ENCODE results near the gene FOXP1. TPM values are rescaled to one million over a fixed set of nuclear protein-coding genes. Genes with fewer than 3 reads are reported as not detected.

FOXP1 gene
- 10 to 100 TPM; 34.8 to 74.1 (median 45.1) TPM for total RNA-seq
- polyA plus RNA-seq, result 10 to 100 TPM; 13.4 to 17.8 TPM

DNA sequence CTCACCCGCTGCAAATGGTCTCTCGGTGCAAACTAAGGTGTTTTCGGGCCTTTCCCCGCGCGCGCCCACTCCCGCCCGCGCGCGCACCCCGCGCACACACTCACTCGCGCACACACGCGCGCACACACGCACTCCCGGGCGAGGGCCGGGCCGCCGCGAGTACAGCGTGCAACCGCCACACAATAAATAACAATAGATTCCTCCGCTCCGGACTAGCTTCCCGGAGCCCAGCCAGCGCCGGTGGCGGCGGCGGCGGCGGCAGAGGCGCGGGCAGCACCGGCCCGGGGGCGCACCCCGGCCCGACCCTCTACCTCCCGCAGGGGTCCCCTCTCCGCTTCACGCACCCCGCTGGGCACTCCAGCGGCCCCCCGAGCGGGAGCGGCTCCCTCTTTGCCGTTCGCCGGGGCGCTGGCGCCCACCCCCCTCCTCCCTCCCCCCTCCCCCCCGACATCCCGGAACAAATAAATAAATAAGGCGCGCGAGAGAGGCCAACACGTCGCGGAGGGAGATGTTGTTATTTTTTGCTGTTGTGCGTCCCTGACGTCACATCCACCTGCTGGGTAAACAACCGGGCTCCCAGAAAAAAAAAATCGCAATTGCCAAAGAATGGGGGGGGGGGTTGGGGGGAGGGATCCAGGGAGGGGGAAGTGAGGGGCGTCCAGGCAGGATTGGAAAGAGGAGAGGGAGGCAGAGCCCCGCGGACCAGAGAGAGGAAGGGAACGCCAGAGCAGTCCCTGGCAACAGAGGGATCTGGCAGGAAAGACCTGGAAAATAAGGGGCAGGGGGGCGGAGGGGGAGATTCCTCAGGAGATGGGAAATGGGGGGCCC lies at the start of gene FOXP1:
Gene FOXP1, minus strand, starts transcription at position 163 of the 828 bp plus-strand sequence. CDS start 385,347 bp downstream, outside the sequence.
- intact Hi-C loops (cut with DNase I), result loop anchor here in 2 of 3 donors (10.0 kb wide), 2 partner anchors 579 to 1039 kb away; no protein-coding TSS in a partner anchor
- Histone ChIP-seq H3K36me3 (no peaks in the 10 kb centered on the region), H3K4me1 (peaks cover 25 to 32% (median 30%) of the 10 kb centered on the region in 3 donors), H3K4me3 (peak within 1 kb of the TSS; percentile 61 to 92 (median 76)), H3K9me3 (no peaks in the 10 kb centered on the region), H3K27ac (peak within 1 kb of the TSS; percentile 94 to 98 (median 96)), H3K27me3 (no peaks in the 10 kb centered on the region)
- FAIRE-seq (no peak), ATAC-seq (peak; percentile 51 to 79 (median 72)), DNase-seq (peak; percentile 76 to 88 (median 82))
- 0 to 1% methylated on average over 68 to 75 of the region's 75 CpGs for WGBS, 2 donors
- TF ChIP-seq, protein P1, sequence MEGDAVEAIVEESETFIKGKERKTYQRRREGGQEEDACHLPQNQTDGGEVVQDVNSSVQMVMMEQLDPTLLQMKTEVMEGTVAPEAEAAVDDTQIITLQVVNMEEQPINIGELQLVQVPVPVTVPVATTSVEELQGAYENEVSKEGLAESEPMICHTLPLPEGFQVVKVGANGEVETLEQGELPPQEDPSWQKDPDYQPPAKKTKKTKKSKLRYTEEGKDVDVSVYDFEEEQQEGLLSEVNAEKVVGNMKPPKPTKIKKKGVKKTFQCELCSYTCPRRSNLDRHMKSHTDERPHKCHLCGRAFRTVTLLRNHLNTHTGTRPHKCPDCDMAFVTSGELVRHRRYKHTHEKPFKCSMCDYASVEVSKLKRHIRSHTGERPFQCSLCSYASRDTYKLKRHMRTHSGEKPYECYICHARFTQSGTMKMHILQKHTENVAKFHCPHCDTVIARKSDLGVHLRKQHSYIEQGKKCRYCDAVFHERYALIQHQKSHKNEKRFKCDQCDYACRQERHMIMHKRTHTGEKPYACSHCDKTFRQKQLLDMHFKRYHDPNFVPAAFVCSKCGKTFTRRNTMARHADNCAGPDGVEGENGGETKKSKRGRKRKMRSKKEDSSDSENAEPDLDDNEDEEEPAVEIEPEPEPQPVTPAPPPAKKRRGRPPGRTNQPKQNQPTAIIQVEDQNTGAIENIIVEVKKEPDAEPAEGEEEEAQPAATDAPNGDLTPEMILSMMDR (IDR thresholded peaks at IDR 0.05), result no peak

DNA sequence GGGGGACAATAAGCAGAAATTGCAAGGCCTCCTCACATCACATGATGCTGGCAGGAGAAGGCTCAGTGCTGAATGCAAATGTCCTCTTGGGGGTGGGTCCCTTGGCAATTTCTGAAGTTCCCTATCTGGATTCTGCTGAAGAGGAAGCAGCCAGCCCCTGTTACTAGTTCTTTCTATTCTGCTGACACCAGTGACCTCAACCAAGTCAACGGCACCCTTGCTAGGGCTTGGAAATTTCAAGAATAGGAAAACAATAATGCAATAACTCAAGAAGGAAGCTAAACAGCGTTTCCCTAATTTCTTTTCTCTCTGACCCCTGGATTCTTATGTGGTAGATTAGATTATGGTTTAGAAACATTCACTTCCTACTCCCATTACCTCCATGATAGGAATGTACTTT lies 46.2 kb upstream of the FOXP1 start:
- ATAC-seq (peak in 2 of 4 donors; percentile 60 to 72), FAIRE-seq (no peak), DNase-seq (peak in 1 of 6 donors; percentile 41)
- TF ChIP-seq, protein P1 (IDR thresholded peaks at IDR 0.05), result no peak
- Histone ChIP-seq H3K4me3 (no peak overlapping the region), H3K9me3 (no peaks in the 10 kb centered on the region), H3K4me1 (no peaks in the 10 kb centered on the region), H3K27ac (no peak overlapping the region), H3K36me3 (no peaks in the 10 kb centered on the region), H3K27me3 (no peaks in the 10 kb centered on the region)
- intact Hi-C loops (cut with DNase I), result no loop called here
- WGBS, 2 donors, result 65 to 85% methylated on average over 2 of the region's 2 CpGs

DNA sequence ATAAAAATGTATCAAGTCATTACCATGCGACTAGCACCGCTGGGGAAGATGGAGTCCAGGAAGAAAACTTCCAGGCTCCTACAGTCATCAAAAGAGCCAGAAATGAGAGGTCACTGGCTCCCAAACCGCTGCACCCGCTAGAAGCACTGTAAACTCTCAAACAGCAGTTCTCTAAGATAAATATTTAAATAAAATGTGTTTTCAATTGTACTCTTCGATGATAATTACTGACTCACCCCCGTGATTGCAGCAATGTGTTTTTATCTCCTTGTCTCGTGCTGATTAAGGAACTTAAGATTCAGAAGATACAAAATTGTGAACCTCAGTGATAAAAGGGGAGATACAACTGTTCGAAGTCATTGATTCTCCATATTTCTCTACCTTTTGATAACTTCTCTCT lies 45.8 kb upstream of the FOXP1 start:
- no peak overlapping the region for H3K27ac ChIP-seq
- H3K4me1 ChIP-seq, result no peaks in the 10 kb centered on the region
- no peak overlapping the region for H3K4me3 ChIP-seq
- 69 to 70% methylated on average over 8 of the region's 8 CpGs for WGBS, 2 donors
- intact Hi-C loops (cut with DNase I), result no loop called here
- FAIRE-seq (no peak), ATAC-seq (peak in 2 of 4 donors; percentile 32 to 39), DNase-seq (no peak)
- H3K36me3 ChIP-seq, result no peaks in the 10 kb centered on the region
- no peaks in the 10 kb centered on the region for H3K9me3 ChIP-seq
- H3K27me3 ChIP-seq, result no peaks in the 10 kb centered on the region
- TF ChIP-seq, protein P1 (IDR thresholded peaks at IDR 0.05), result no peak

DNA sequence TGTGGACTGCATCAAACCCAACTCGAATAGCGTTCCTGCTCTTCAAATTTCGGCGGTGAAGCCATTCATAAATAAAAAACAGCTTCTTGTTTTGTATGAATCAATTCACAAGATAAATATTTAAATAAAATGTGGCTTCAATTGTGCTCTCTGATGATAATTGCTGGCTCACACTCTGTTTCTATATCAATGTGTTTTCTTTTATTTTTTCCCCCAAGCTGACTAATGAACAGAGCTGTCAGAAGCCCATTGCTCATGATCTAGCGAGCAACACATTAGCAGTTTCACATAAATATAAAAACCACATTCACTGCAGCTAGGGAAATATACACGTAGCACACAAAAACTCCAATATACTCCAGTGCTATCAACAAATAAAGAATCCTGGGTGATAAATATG lies 45.0 kb upstream of the FOXP1 start:
- Histone ChIP-seq H3K36me3 (no peaks in the 10 kb centered on the region), H3K27ac (no peak overlapping the region), H3K9me3 (no peaks in the 10 kb centered on the region), H3K27me3 (no peaks in the 10 kb centered on the region), H3K4me1 (no peaks in the 10 kb centered on the region), H3K4me3 (no peak overlapping the region)
- TF ChIP-seq, protein P1 (IDR thresholded peaks at IDR 0.05), result no peak
- DNase-seq (no peak), FAIRE-seq (no peak), ATAC-seq (no peak)
- intact Hi-C loops (cut with DNase I), result no loop called here
- WGBS, 2 donors, result 81 to 82% methylated on average over 6 of the region's 6 CpGs

DNA sequence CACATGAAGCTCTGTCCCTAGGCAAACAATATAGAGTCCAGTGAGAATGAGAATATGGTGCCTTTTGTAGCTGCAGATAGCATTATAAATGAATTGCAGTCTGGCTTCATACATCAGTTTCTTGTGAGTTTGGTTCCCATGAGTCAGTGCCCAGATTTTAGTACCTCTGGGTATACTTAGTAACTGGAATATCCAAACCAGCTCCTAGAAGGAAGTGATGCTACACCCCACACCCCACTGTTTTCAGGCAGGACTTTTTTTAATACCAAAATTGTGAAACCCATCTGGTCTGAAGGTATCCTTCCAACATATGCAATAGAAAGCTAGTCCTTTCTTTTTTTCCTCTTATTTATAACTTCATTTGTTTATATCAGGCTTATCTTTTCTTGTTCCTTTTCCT lies 42.1 kb upstream of the FOXP1 start:
- no peak for FAIRE-seq
- Histone ChIP-seq H3K9me3 (no peaks in the 10 kb centered on the region), H3K36me3 (no peaks in the 10 kb centered on the region), H3K27ac (no peak overlapping the region), H3K4me1 (no peaks in the 10 kb centered on the region), H3K4me3 (no peak overlapping the region), H3K27me3 (no peaks in the 10 kb centered on the region)
- TF ChIP-seq, protein P1 (IDR thresholded peaks at IDR 0.05), result no peak
- ATAC-seq, result no peak
- intact Hi-C loops (cut with DNase I), result no loop called here
- DNase-seq, result no peak
